Activated T-cell treated with anti-CD3 and anti-CD28 coated beads, Interleukin-2, amount 50 U/mL, for 72 hours (primary cell): ENCODE measurements around the gene CFAP299. TPM values are rescaled to one million over a fixed set of nuclear protein-coding genes. Genes with fewer than 3 reads are reported as not detected.
"Not testable (repeated sequence)": the region's sequence is repeated elsewhere in the genome, so short reads cannot be mapped to it uniquely, and the experiment has no call there.

Source experiments
- ATAC-seq, 2 donors: fragments of 150-1000 bp; cut with Tn5 transposase; replicated peaks in 1 of 2; 2 replicates each; pipeline ENCODE4 v1.10.0; 2021; ENCODE audit warnings: moderate library complexity in 2 of 2, mild to moderate bottlenecking in 1 of 2
- DNase-seq, 2 donors: peaks; one replicate each; pipeline ENCODE4 v3.0.0; 2021 to 2022; ENCODE audit warnings: mixed read lengths in 1 of 2
- H3K27ac Mint-ChIP-seq: one replicate; pipeline ENCODE4 v1.8.0; 2022; ENCODE audit warnings: mild to moderate bottlenecking, moderate library complexity, mixed read lengths
- H3K27me3 Mint-ChIP-seq: one replicate; pipeline ENCODE4 v1.8.0; 2022; ENCODE audit warnings: low read depth, mixed read lengths
- H3K36me3 Mint-ChIP-seq, 2 donors: one replicate each; pipeline ENCODE4 v1.8.0; 2022; ENCODE audit warnings: mixed read lengths in 2 of 2, mild to moderate bottlenecking in 1 of 2; ENCODE audit not compliant: insufficient read depth in 2 of 2
- H3K4me1 Mint-ChIP-seq: one replicate; pipeline ENCODE4 v1.8.0; 2022; ENCODE audit warnings: low read depth, mixed read lengths
- H3K4me3 Mint-ChIP-seq, 2 donors: one replicate each; pipeline ENCODE4 v1.8.0; 2022; ENCODE audit warnings: mild to moderate bottlenecking in 2 of 2, mixed read lengths in 2 of 2, moderate library complexity in 2 of 2
- H3K9me3 Mint-ChIP-seq, 2 donors: one replicate each; pipeline ENCODE4 v1.8.0; 2022; ENCODE audit warnings: mixed read lengths in 2 of 2
- total RNA-seq, 2 donors: library from RNA; stranded (reverse); gene quantifications; one replicate each; pipeline ENCODE4 v1.2.3, GENCODE V29; 2022

The CFAP299 gene
- total RNA-seq, 2 donors from 2014 or later, result not detected

DNA sequence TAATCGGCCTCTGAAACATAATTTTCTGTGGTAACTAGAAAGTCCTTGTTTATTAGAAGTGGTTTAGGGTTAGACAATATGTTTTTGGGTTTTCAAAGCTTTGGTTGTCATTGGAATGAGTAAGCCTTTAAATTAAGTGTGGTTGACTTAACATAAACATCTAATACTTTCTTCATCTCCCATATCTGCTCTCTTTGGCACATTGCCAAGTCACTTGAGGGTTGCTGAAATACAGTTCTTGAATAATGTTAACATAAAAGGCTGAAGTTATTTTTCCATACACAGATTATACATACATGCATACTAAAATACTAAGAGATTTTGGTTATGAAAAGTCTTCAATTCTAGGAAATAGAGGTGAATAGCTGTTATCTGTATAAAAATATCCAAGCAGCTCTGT lies 453.3 kb downstream of the CFAP299 start:
- Mint-ChIP-seq H3K4me1 (no peaks in the 10 kb centered on the region), H3K27ac (no peak overlapping the region), H3K27me3 (no peaks in the 10 kb centered on the region), H3K9me3 (peaks cover 4% of the 10 kb centered on the region in 2 donors), H3K4me3 (no peak overlapping the region), H3K36me3 (no peaks in the 10 kb centered on the region)
- ATAC-seq, result no peak
- no peak for DNase-seq

GRCh38 chr4:80790152-80790551 lies 454.6 kb downstream of the CFAP299 start:
- no peaks in the 10 kb centered on the region for H3K4me1 Mint-ChIP-seq
- ATAC-seq (no peak), DNase-seq (no peak)

GRCh38 chr4:80793660-80794059 lies 458.1 kb downstream of the CFAP299 start:
- not testable (repeated sequence) for H3K36me3 Mint-ChIP-seq, H3K27ac Mint-ChIP-seq, H3K4me3 Mint-ChIP-seq, H3K27me3 Mint-ChIP-seq, H3K4me1 Mint-ChIP-seq, ATAC-seq, DNase-seq
- H3K9me3 Mint-ChIP-seq, result peaks cover 10% of the 10 kb centered on the region in 2 donors

More at GRCh38 chr4:80790152-80790551, 454.6 kb downstream of the CFAP299 start:
- Mint-ChIP-seq H3K36me3 (no peaks in the 10 kb centered on the region), H3K9me3 (peaks cover 4% of the 10 kb centered on the region in 2 donors), H3K27me3 (no peaks in the 10 kb centered on the region), H3K27ac (no peak overlapping the region), H3K4me3 (no peak overlapping the region)

DNA sequence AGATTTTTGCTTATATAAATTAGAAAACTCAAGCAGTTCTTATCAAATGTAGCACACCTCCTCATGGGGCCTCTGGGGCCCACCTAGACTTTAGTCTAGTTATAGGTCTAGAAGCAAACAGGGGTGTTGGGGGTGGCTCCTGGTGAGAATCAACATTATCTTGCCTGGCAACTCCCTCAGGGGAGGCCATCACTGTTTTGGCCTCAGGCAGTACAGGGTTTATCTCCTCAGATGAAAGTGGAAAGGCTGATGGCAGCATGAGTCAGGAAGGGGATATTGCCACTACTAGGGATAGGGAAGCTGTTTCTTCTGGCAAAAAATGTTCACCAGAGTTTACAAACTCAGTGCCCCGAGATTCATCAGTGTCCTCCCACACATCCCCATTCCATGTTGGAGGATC lies 462.6 kb downstream of the CFAP299 start:
- peak; percentile 33 to 34 for ATAC-seq

GRCh38 chr4:80800719-80801118 lies 465.2 kb downstream of the CFAP299 start:
- peak in 1 of 2 donors; percentile 59 for ATAC-seq
- H3K4me1 Mint-ChIP-seq, H3K9me3 Mint-ChIP-seq, H3K36me3 Mint-ChIP-seq, H3K4me3 Mint-ChIP-seq, H3K27ac Mint-ChIP-seq, H3K27me3 Mint-ChIP-seq, DNase-seq: not testable (repeated sequence)

More for the DNA sequence above, 462.6 kb downstream of the CFAP299 start:
- H3K27ac Mint-ChIP-seq, result no peak overlapping the region
- H3K4me1 Mint-ChIP-seq, result no peaks in the 10 kb centered on the region
- DNase-seq, result no peak
- no peaks in the 10 kb centered on the region for H3K27me3 Mint-ChIP-seq
- H3K4me3 Mint-ChIP-seq, result no peak overlapping the region
- H3K36me3 Mint-ChIP-seq, result peaks cover 1 to 2% of the 10 kb centered on the region in 2 donors
- H3K9me3 Mint-ChIP-seq, result peaks cover 9 to 11% of the 10 kb centered on the region in 2 donors

- ATAC-seq (no peak), DNase-seq (no peak)
- H3K9me3 Mint-ChIP-seq, result peaks cover 0 to 4% of the 10 kb centered on the region in 2 donors
- no peak overlapping the region for H3K27ac Mint-ChIP-seq
- H3K4me1 Mint-ChIP-seq, result no peaks in the 10 kb centered on the region
- no peaks in the 10 kb centered on the region for H3K36me3 Mint-ChIP-seq
- H3K27me3 Mint-ChIP-seq, result no peaks in the 10 kb centered on the region
- H3K4me3 Mint-ChIP-seq, result no peak overlapping the region
Observed at GRCh38 chr4:80803337-80803736, 467.8 kb downstream of the CFAP299 start.

DNA sequence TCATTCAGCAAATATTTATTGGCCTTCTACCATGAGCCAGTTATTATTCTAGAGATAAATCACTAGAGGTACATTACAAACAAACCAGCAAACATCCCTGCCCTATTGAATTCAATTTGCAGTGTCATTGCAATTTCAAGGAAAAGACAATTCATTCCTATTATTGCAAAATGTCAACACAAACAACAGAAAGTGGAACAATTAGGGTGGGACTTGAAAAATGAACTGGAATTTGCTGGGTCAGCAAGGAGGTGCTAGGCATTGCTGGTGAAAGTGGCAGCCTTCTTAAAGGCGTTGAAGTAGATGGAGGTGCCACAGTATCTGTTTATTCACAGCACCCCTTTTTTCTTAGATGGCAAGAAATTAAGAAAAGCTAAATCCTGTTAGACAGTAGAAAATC lies 470.9 kb downstream of the CFAP299 start:
- ATAC-seq (no peak), DNase-seq (no peak)
- Mint-ChIP-seq H3K9me3 (no peaks in the 10 kb centered on the region), H3K4me3 (no peak overlapping the region), H3K27ac (no peak overlapping the region), H3K4me1 (no peaks in the 10 kb centered on the region), H3K27me3 (no peaks in the 10 kb centered on the region), H3K36me3 (no peaks in the 10 kb centered on the region)

- Mint-ChIP-seq H3K27me3 (no peaks in the 10 kb centered on the region), H3K9me3 (no peaks in the 10 kb centered on the region), H3K27ac (no peak overlapping the region), H3K4me3 (no peak overlapping the region), H3K4me1 (no peaks in the 10 kb centered on the region), H3K36me3 (no peaks in the 10 kb centered on the region)
- DNase-seq, result no peak
- no peak for ATAC-seq
Observed at GRCh38 chr4:80809039-80809729, 473.7 kb downstream of the CFAP299 start.

DNA sequence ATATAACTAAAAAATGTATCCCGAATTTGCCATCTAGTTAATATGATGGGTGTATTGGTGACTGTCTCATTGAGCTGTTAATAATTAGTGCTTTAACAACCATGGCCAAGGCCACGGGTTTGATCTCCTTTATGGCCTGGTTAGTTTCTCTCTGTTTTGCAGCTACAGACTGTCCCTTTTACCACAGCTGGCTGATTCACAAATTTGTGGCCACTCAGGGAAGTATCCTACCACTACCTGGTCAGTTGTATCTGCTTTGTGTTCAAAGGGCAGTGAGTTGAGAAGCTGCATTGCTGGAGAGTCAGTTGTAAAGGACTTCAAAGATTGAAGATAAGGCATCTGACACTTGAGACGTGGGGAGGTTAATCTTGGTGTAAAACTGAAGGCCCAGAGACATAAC lies 475.9 kb downstream of the CFAP299 start:
- H3K9me3 Mint-ChIP-seq, result no peaks in the 10 kb centered on the region
- DNase-seq (no peak), ATAC-seq (no peak)
- no peaks in the 10 kb centered on the region for H3K36me3 Mint-ChIP-seq
- no peaks in the 10 kb centered on the region for H3K4me1 Mint-ChIP-seq
- no peak overlapping the region for H3K4me3 Mint-ChIP-seq
- no peak overlapping the region for H3K27ac Mint-ChIP-seq
- H3K27me3 Mint-ChIP-seq, result no peaks in the 10 kb centered on the region

DNA sequence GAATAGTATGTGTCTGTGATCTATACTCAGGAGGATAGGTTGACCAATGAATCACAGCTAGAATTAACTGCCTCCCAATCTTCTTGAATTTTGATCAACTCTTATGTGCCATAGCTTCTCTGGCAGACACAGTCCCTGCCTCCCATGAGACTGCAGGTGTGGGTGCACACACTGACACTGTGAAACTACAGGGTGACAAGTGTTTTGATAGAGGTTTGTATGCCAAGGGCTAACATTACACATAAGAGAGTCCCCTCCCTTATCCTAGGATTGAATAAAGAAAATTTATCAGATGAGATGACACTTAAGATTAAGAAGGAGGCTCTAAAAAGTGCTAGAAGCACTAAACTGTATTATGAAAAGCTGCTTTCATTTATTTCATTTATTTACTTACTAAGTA lies 476.6 kb downstream of the CFAP299 start:
- H3K27ac Mint-ChIP-seq, result no peak overlapping the region
- no peaks in the 10 kb centered on the region for H3K36me3 Mint-ChIP-seq
- no peaks in the 10 kb centered on the region for H3K9me3 Mint-ChIP-seq
- DNase-seq (no peak), ATAC-seq (no peak)
- no peaks in the 10 kb centered on the region for H3K27me3 Mint-ChIP-seq
- no peak overlapping the region for H3K4me3 Mint-ChIP-seq
- no peaks in the 10 kb centered on the region for H3K4me1 Mint-ChIP-seq

- no peaks in the 10 kb centered on the region for H3K36me3 Mint-ChIP-seq
- no peak for DNase-seq
- ATAC-seq, result no peak
- no peak overlapping the region for H3K27ac Mint-ChIP-seq
- H3K4me1 Mint-ChIP-seq, result no peaks in the 10 kb centered on the region
- no peaks in the 10 kb centered on the region for H3K9me3 Mint-ChIP-seq
- H3K4me3 Mint-ChIP-seq, result no peak overlapping the region
- H3K27me3 Mint-ChIP-seq, result no peaks in the 10 kb centered on the region
Observed at GRCh38 chr4:80814266-80814665, 478.7 kb downstream of the CFAP299 start.

- no peaks in the 10 kb centered on the region for H3K36me3 Mint-ChIP-seq
- no peaks in the 10 kb centered on the region for H3K9me3 Mint-ChIP-seq
- H3K27me3 Mint-ChIP-seq, result no peaks in the 10 kb centered on the region
- no peak for ATAC-seq
- no peak overlapping the region for H3K27ac Mint-ChIP-seq
- H3K4me1 Mint-ChIP-seq, result no peaks in the 10 kb centered on the region
- DNase-seq, result no peak
- H3K4me3 Mint-ChIP-seq, result no peak overlapping the region
Observed at GRCh38 chr4:80831383-80832361, 496.1 kb downstream of the CFAP299 start.

- no peak overlapping the region for H3K4me3 Mint-ChIP-seq
- peaks cover 10% of the 10 kb centered on the region for H3K4me1 Mint-ChIP-seq
Observed at GRCh38 chr4:80839281-80839680, 503.8 kb downstream of the CFAP299 start.

More at GRCh38 chr4:80839281-80839680, 503.8 kb downstream of the CFAP299 start:
- DNase-seq, result no peak
- Mint-ChIP-seq H3K27me3 (no peaks in the 10 kb centered on the region), H3K9me3 (peaks cover 0 to 5% of the 10 kb centered on the region in 2 donors), H3K27ac (no peak overlapping the region), H3K36me3 (no peaks in the 10 kb centered on the region)
- no peak for ATAC-seq
